Thoracic aorta (tissue), 2 donors: ENCODE data around the gene ANP32A. TPM values are rescaled to one million over a fixed set of nuclear protein-coding genes. Genes with fewer than 3 reads are reported as not detected.

Experiments used
- ATAC-seq: fragments of 150-250 bp; one replicate; pipeline ENCODE4 v1.8.0; 2017; ENCODE audit warnings: low read depth; ENCODE audit not compliant: insufficient number of reproducible peaks, low FRiP score
- DNase-seq: peaks from one replicate; pipeline ENCODE4 v3.0.0-alpha.2; 2020; ENCODE audit warnings: low spot score
- H3K27ac ChIP-seq, 2 donors: fragments of 200-600 bp; sonication (generic); 1 replicate in 1 of 2; 2 replicates in 1 of 2; pipeline ENCODE4 v1.5.1; 2016; ENCODE audit warnings: mild to moderate bottlenecking in 2 of 2, moderate library complexity in 2 of 2
- H3K27me3 ChIP-seq: fragments of 200-600 bp; sonication (generic); replicated peaks from 2 replicates; pipeline ENCODE4 v1.6.0; 2016; ENCODE audit warnings: mild to moderate bottlenecking; ENCODE audit not compliant: insufficient read depth
- H3K36me3 ChIP-seq: fragments of 200-600 bp; sonication (generic); one replicate; pipeline ENCODE4 v1.5.1; 2016
- H3K4me1 ChIP-seq, 2 donors: fragments of 200-600 bp; sonication (generic); 1 replicate in 1 of 2; 2 replicates in 1 of 2; pipeline versions ENCODE4 v1.5.1 to v1.6.0; 2016; ENCODE audit warnings: low read depth in 2 of 2, mild to moderate bottlenecking in 1 of 2; ENCODE audit not compliant: control insufficient read depth in 1 of 2
- H3K4me3 ChIP-seq: fragments of 200-600 bp; sonication (generic); 2 replicates; pipeline ENCODE4 v1.5.1; 2016; ENCODE audit warnings: mild to moderate bottlenecking
- H3K9me3 ChIP-seq: fragments of 200-600 bp; sonication (generic); 2 replicates; pipeline ENCODE4 v1.5.1; 2016
- total RNA-seq, 2 donors: library from RNA; depleted of rRNA; stranded (reverse); fragments of >200 nt; gene quantifications; one replicate each; pipeline versions ENCODE4 v1.1.0 to v1.2.3, GENCODE V29; 2016
- TF ChIP-seq, protein P1 (sequence below): fragments of 200-600 bp; sonication (generic); IDR thresholded peaks from one replicate; pipeline ENCODE4 v1.5.1; 2019; ENCODE audit warnings: antibody characterized with exemption

ANP32A gene
- total RNA-seq, 2 donors from 2014 or later: 46.0 to 54.2 TPM

GRCh38 chr15:68808770-68809169, 11.9 kb downstream of the ANP32A start:
- no peak for DNase-seq
- ATAC-seq: no peak
- H3K4me1 ChIP-seq: peaks cover 7 to 41% of the 10 kb centered on the region in 2 donors

GRCh38 chr15:68808091-68808490, 12.6 kb downstream of the ANP32A start:
- ATAC-seq (no peak), DNase-seq (no peak)
- no peaks in the 10 kb centered on the region for H3K9me3 ChIP-seq

More at GRCh38 chr15:68808770-68809169, 11.9 kb downstream of the ANP32A start:
- H3K27me3 ChIP-seq: no peaks in the 10 kb centered on the region
- H3K27ac ChIP-seq: no peak overlapping the region
- TF ChIP-seq, protein P1, sequence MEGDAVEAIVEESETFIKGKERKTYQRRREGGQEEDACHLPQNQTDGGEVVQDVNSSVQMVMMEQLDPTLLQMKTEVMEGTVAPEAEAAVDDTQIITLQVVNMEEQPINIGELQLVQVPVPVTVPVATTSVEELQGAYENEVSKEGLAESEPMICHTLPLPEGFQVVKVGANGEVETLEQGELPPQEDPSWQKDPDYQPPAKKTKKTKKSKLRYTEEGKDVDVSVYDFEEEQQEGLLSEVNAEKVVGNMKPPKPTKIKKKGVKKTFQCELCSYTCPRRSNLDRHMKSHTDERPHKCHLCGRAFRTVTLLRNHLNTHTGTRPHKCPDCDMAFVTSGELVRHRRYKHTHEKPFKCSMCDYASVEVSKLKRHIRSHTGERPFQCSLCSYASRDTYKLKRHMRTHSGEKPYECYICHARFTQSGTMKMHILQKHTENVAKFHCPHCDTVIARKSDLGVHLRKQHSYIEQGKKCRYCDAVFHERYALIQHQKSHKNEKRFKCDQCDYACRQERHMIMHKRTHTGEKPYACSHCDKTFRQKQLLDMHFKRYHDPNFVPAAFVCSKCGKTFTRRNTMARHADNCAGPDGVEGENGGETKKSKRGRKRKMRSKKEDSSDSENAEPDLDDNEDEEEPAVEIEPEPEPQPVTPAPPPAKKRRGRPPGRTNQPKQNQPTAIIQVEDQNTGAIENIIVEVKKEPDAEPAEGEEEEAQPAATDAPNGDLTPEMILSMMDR: no peak
- H3K9me3 ChIP-seq: no peaks in the 10 kb centered on the region
- H3K36me3 ChIP-seq: no peaks in the 10 kb centered on the region
- no peak overlapping the region for H3K4me3 ChIP-seq

GRCh38 chr15:68807249-68807648, 13.4 kb downstream of the ANP32A start:
- TF ChIP-seq, protein P1: no peak
- Histone ChIP-seq H3K4me3 (no peak overlapping the region), H3K36me3 (no peaks in the 10 kb centered on the region), H3K27me3 (no peaks in the 10 kb centered on the region), H3K4me1 (peaks cover 0 to 26% of the 10 kb centered on the region in 2 donors), H3K27ac (no peak overlapping the region), H3K9me3 (no peaks in the 10 kb centered on the region)
- ATAC-seq (no peak), DNase-seq (no peak)

More at GRCh38 chr15:68808091-68808490, 12.6 kb downstream of the ANP32A start:
- Histone ChIP-seq H3K4me3 (no peak overlapping the region), H3K4me1 (peaks cover 2 to 34% of the 10 kb centered on the region in 2 donors), H3K27ac (no peak overlapping the region), H3K27me3 (no peaks in the 10 kb centered on the region), H3K36me3 (no peaks in the 10 kb centered on the region)
- TF ChIP-seq, protein P1: no peak

GRCh38 chr15:68806220-68807060, 14.3 kb downstream of the ANP32A start:
- Histone ChIP-seq H3K4me3 (no peak overlapping the region), H3K36me3 (no peaks in the 10 kb centered on the region), H3K27ac (no peak overlapping the region), H3K9me3 (no peaks in the 10 kb centered on the region), H3K27me3 (no peaks in the 10 kb centered on the region), H3K4me1 (peaks cover 0 to 26% of the 10 kb centered on the region in 2 donors)
- ATAC-seq: no peak
- TF ChIP-seq, protein P1: no peak
- no peak for DNase-seq

DNA sequence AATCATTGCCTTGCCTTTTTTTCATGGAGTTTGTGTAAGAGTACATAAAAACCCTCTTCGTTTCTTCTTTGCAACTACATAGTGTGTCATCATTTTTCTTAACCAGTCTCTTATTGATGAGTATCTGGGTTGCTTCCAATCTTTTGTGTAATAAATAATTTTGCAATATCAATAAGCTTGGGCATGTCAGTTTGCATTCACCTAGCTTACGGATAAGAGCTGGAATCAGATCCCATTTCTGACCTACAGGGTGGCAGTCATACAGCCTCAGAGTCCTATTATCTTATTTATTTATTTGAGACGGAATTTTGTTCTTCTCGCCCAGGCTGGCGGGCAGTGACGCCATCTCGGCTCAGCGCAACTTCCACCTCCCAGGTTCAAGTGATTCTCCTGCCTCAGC, 18.3 kb downstream of the ANP32A start:
- Histone ChIP-seq H3K27ac (no peak overlapping the region), H3K36me3 (no peaks in the 10 kb centered on the region), H3K4me3 (no peak overlapping the region), H3K4me1 (peaks cover 6 to 37% of the 10 kb centered on the region in 2 donors), H3K9me3 (no peaks in the 10 kb centered on the region), H3K27me3 (no peaks in the 10 kb centered on the region)
- TF ChIP-seq, protein P1: no peak
- DNase-seq (no peak), ATAC-seq (no peak)
